GM08714 (cell line): ENCODE results near the gene FZR1.
"Not testable (repeated sequence)": the region's sequence is repeated elsewhere in the genome, so short reads cannot be mapped to it uniquely, and the experiment has no call there.

Source experiments
- H3K4me3 ChIP-seq: fragments of 200-500 bp; sonication (Bioruptor generic); 2 replicates; pipeline ENCODE4 v1.5.1; 2014; ENCODE audit warnings: mild to moderate bottlenecking, low read length, inconsistent platforms
- ZNF274 ChIP-seq: IDR thresholded peaks from 2 replicates; pipeline ENCODE4 v1.6.1; 2012; ENCODE audit warnings: mild to moderate bottlenecking, low read depth, low read length

The FZR1 gene

GRCh38 chr19:3575260-3575741, 69.2 kb downstream of the FZR1 start:
- TF ChIP-seq ZNF274, result no peak
- H3K4me3 ChIP-seq, result no peak overlapping the region

- TF ChIP-seq ZNF274, result no peak
- H3K4me3 ChIP-seq, result no peak overlapping the region
Observed at GRCh38 chr19:3575949-3576673, 70.0 kb downstream of the FZR1 start.

GRCh38 chr19:3576696-3577443, 70.8 kb downstream of the FZR1 start:
- TF ChIP-seq ZNF274, result no peak
- H3K4me3 ChIP-seq, result no peak overlapping the region

GRCh38 chr19:3577723-3578344, 71.7 kb downstream of the FZR1 start:
- no peak for TF ChIP-seq ZNF274
- H3K4me3 ChIP-seq, result no peak overlapping the region

- H3K4me3 ChIP-seq, result no peak overlapping the region
- TF ChIP-seq ZNF274, result no peak
Observed at GRCh38 chr19:3578390-3578789, 72.3 kb downstream of the FZR1 start.

- TF ChIP-seq ZNF274, result no peak
Observed at GRCh38 chr19:3580156-3580934, 74.2 kb downstream of the FZR1 start.

GRCh38 chr19:3581792-3582191, 75.7 kb downstream of the FZR1 start:
- not testable (repeated sequence) for H3K4me3 ChIP-seq

More at GRCh38 chr19:3580156-3580934, 74.2 kb downstream of the FZR1 start:
- H3K4me3 ChIP-seq, result no peak overlapping the region

- H3K4me3 ChIP-seq, result not testable (repeated sequence)
Observed at GRCh38 chr19:3584036-3584802, 78.1 kb downstream of the FZR1 start.

GRCh38 chr19:3585301-3586126, 79.4 kb downstream of the FZR1 start, which contains the start of gene GIPC3:
TSS of gene GIPC3 (plus strand) at chr19:3585478. CDS start at chr19:3585598, 120 bp downstream.
- TF ChIP-seq ZNF274, result no peak
- no peak within 1 kb of the TSS for H3K4me3 ChIP-seq

- no peak for TF ChIP-seq ZNF274
- H3K4me3 ChIP-seq, result no peak overlapping the region
Observed at GRCh38 chr19:3586127-3586626, 80.1 kb downstream of the FZR1 start.

GRCh38 chr19:3586707-3587346, 80.7 kb downstream of the FZR1 start:
- TF ChIP-seq ZNF274, result no peak
- H3K4me3 ChIP-seq, result no peak overlapping the region
